ENCODE results near the gene SOX9. TPM values are rescaled to one million over a fixed set of nuclear protein-coding genes. Genes with fewer than 3 reads are reported as not detected.

Gene SOX9
- polyA plus RNA-seq, 1 donor (not counting 4 experiments of a cell fraction or from before 2014, with no cell fraction given): 15.8 TPM

DNA sequence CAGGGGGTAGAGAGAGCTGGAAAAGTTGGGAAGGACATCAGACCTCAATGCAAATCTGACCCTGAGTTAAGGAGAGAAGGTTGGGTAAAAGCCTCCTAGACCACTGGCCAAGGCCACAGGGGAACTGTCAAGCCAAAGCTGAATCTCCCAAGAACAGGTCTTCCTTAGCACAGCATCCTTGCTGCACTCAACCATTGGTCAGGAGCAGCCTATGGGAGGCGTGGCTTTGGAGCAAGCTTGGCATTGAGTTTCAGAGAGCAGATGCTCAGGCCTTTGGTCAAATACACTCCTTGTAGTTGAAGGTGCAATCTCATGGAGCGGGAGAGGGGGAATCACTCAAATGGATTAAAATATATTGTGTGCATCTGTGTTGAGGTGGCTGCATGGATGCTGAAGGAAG is 21.8 kb downstream of the SOX9 start:
- dilution Hi-C loops (cut with MboI; ENCODE audit: extremely low pct_ligation_motif_present, low sequenced_read_pairs): no loop called here
- H3K79me2 ChIP-seq (ENCODE audit: control insufficient read depth, insufficient read depth, low read length): no peaks in the 10 kb centered on the region
- no peaks in the 10 kb centered on the region for H3K9me3 ChIP-seq (ENCODE audit: control insufficient read depth, low read depth, low read length)

DNA sequence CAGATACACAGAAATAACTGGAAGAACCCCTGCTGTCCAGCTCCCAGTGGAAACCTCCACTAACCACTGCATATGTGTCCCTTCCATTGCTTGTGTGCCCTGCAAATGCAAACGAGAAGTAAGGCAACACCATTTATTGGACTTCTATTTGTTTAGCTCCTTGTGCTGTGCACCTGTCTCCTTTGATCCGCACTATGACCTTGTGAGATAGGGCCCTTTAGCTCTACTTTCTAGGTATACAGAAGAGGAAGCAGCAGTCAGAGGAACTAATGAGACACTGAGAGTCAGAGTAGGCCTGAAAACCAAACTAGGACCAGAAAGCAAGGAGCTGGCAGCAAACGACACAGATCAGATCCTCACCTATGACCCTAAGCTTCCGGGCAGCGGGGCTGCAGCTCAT is 22.4 kb downstream of the SOX9 start:
- Histone ChIP-seq H3K9me1 (ENCODE audit: control insufficient read depth, extremely low read depth, insufficient read depth, low read length) (no peaks in the 10 kb centered on the region), H3K4me3 (ENCODE audit: control insufficient read depth in 2 of 3, extremely low read depth in 1 of 3, insufficient read depth in 2 of 3, low read depth in 1 of 3, low read length in 3 of 3) (no peak overlapping the region), H3K9ac (ENCODE audit: control insufficient read depth, extremely low read depth, insufficient read depth, low read length) (no peak overlapping the region), H3K27ac (ENCODE audit: control insufficient read depth, insufficient read depth, low read length) (no peak overlapping the region), H3K27me3 (ENCODE audit: control insufficient read depth, extremely low read depth, insufficient read depth, low read length) (peaks cover 3% of the 10 kb centered on the region), H2AFZ (ENCODE audit: control insufficient read depth, low read length) (no peak overlapping the region), H4K20me1 (ENCODE audit: control insufficient read depth, extremely low read depth, insufficient read depth, low read length) (no peaks in the 10 kb centered on the region), H3K9me3 (ENCODE audit: control insufficient read depth, low read depth, low read length) (no peaks in the 10 kb centered on the region), H3K4me2 (ENCODE audit: control insufficient read depth, extremely low read depth, insufficient read depth, low read depth, low read length) (no peak overlapping the region), H3K4me1 (ENCODE audit: control insufficient read depth, extremely low read depth, insufficient read depth, low read length) (no peaks in the 10 kb centered on the region), H3K36me3 (ENCODE audit: control insufficient read depth in 2 of 2, extremely low read depth in 1 of 2, insufficient read depth in 2 of 2, low read length in 2 of 2) (no peaks in the 10 kb centered on the region), H3K79me2 (ENCODE audit: control insufficient read depth, insufficient read depth, low read length) (no peaks in the 10 kb centered on the region)
- TF ChIP-seq, protein P1, sequence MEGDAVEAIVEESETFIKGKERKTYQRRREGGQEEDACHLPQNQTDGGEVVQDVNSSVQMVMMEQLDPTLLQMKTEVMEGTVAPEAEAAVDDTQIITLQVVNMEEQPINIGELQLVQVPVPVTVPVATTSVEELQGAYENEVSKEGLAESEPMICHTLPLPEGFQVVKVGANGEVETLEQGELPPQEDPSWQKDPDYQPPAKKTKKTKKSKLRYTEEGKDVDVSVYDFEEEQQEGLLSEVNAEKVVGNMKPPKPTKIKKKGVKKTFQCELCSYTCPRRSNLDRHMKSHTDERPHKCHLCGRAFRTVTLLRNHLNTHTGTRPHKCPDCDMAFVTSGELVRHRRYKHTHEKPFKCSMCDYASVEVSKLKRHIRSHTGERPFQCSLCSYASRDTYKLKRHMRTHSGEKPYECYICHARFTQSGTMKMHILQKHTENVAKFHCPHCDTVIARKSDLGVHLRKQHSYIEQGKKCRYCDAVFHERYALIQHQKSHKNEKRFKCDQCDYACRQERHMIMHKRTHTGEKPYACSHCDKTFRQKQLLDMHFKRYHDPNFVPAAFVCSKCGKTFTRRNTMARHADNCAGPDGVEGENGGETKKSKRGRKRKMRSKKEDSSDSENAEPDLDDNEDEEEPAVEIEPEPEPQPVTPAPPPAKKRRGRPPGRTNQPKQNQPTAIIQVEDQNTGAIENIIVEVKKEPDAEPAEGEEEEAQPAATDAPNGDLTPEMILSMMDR (optimal IDR thresholded peaks at IDR 0.05 in 1 of 3, IDR thresholded peaks at IDR 0.05 in 1 of 3, conservative IDR thresholded peaks at IDR 0.05 in 1 of 3; ENCODE audit: extremely low read depth in 1 of 3, insufficient read depth in 2 of 3, low read length in 3 of 3): no peak
- no peak for TF ChIP-seq EZH2 (IDR thresholded peaks at IDR 0.05; ENCODE audit: low read length)
- FAIRE-seq (no peak), DNase-seq (ENCODE audit: low read depth, low spot score) (no peak)
- dilution Hi-C loops (cut with MboI; ENCODE audit: extremely low pct_ligation_motif_present, low sequenced_read_pairs): no loop called here

More for the DNA sequence above, 21.8 kb downstream of the SOX9 start:
- TF ChIP-seq EZH2 (IDR thresholded peaks at IDR 0.05; ENCODE audit: low read length): no peak
- TF ChIP-seq, protein P1 (optimal IDR thresholded peaks at IDR 0.05 in 1 of 3, IDR thresholded peaks at IDR 0.05 in 1 of 3, conservative IDR thresholded peaks at IDR 0.05 in 1 of 3; ENCODE audit: extremely low read depth in 1 of 3, insufficient read depth in 2 of 3, low read length in 3 of 3): no peak
- H3K4me1 ChIP-seq (ENCODE audit: control insufficient read depth, extremely low read depth, insufficient read depth, low read length): no peaks in the 10 kb centered on the region
- H3K9me1 ChIP-seq (ENCODE audit: control insufficient read depth, extremely low read depth, insufficient read depth, low read length): no peaks in the 10 kb centered on the region
- H3K9ac ChIP-seq (ENCODE audit: control insufficient read depth, extremely low read depth, insufficient read depth, low read length): no peak overlapping the region
- no peaks in the 10 kb centered on the region for H3K36me3 ChIP-seq (ENCODE audit: control insufficient read depth in 2 of 2, extremely low read depth in 1 of 2, insufficient read depth in 2 of 2, low read length in 2 of 2)
- H3K27me3 ChIP-seq (ENCODE audit: control insufficient read depth, extremely low read depth, insufficient read depth, low read length): peaks cover 2% of the 10 kb centered on the region
- no peak overlapping the region for H3K4me2 ChIP-seq (ENCODE audit: control insufficient read depth, extremely low read depth, insufficient read depth, low read depth, low read length)
- H3K4me3 ChIP-seq (ENCODE audit: control insufficient read depth in 2 of 3, extremely low read depth in 1 of 3, insufficient read depth in 2 of 3, low read depth in 1 of 3, low read length in 3 of 3): no peak overlapping the region
- H4K20me1 ChIP-seq (ENCODE audit: control insufficient read depth, extremely low read depth, insufficient read depth, low read length): no peaks in the 10 kb centered on the region
- no peak overlapping the region for H2AFZ ChIP-seq (ENCODE audit: control insufficient read depth, low read length)
- no peak for FAIRE-seq
- DNase-seq (ENCODE audit: low read depth, low spot score): no peak
- no peak overlapping the region for H3K27ac ChIP-seq (ENCODE audit: control insufficient read depth, insufficient read depth, low read length)

Data from keratinocyte (primary cell).